Ishikawa (cell line): Measurements from ENCODE around the gene UBA1.

Experiments used
- CEBPB ChIP-seq: IDR thresholded peaks from 2 replicates; pipeline ENCODE4 v1.6.1; 2012
- CREB1 ChIP-seq: IDR thresholded peaks from 2 replicates; pipeline ENCODE4 v1.6.1; 2012; ENCODE audit warnings: low read depth
- EGR1 ChIP-seq: IDR thresholded peaks from 2 replicates; pipeline ENCODE4 v1.6.1; 2012
- EP300 ChIP-seq: IDR thresholded peaks from 2 replicates; pipeline ENCODE4 v1.6.1; 2012; ENCODE audit warnings: borderline replicate concordance
- FOXM1 ChIP-seq: IDR thresholded peaks from 2 replicates; pipeline ENCODE4 v1.6.1; 2012; ENCODE audit warnings: low read depth, borderline replicate concordance
- MAX ChIP-seq: IDR thresholded peaks from 2 replicates; pipeline ENCODE4 v1.6.1; 2012
- NFIC ChIP-seq: IDR thresholded peaks from 2 replicates; pipeline ENCODE4 v1.6.1; 2012
- RAD21 ChIP-seq: IDR thresholded peaks from 2 replicates; pipeline ENCODE4 v1.6.1; 2012; ENCODE audit warnings: low read depth
- REST ChIP-seq: IDR thresholded peaks from 2 replicates; pipeline ENCODE4 v1.6.1; 2012; ENCODE audit warnings: low read depth, mild to moderate bottlenecking
- TAF1 ChIP-seq: IDR thresholded peaks from 2 replicates; pipeline ENCODE4 v1.6.1; 2012; ENCODE audit warnings: low read depth, mild to moderate bottlenecking
- TCF12 ChIP-seq: IDR thresholded peaks from 2 replicates; pipeline ENCODE4 v1.6.1; 2012; ENCODE audit warnings: low read depth
- TEAD4 ChIP-seq: IDR thresholded peaks from 2 replicates; pipeline ENCODE4 v1.6.1; 2012
- USF1 ChIP-seq: IDR thresholded peaks from 2 replicates; pipeline ENCODE4 v1.6.1; 2012
- YY1 ChIP-seq: IDR thresholded peaks from 2 replicates; pipeline ENCODE4 v1.6.1; 2012; ENCODE audit warnings: low read depth
- ZBTB7A ChIP-seq: IDR thresholded peaks from 2 replicates; pipeline ENCODE4 v1.6.1; 2012; ENCODE audit warnings: low read depth

Gene UBA1

DNA sequence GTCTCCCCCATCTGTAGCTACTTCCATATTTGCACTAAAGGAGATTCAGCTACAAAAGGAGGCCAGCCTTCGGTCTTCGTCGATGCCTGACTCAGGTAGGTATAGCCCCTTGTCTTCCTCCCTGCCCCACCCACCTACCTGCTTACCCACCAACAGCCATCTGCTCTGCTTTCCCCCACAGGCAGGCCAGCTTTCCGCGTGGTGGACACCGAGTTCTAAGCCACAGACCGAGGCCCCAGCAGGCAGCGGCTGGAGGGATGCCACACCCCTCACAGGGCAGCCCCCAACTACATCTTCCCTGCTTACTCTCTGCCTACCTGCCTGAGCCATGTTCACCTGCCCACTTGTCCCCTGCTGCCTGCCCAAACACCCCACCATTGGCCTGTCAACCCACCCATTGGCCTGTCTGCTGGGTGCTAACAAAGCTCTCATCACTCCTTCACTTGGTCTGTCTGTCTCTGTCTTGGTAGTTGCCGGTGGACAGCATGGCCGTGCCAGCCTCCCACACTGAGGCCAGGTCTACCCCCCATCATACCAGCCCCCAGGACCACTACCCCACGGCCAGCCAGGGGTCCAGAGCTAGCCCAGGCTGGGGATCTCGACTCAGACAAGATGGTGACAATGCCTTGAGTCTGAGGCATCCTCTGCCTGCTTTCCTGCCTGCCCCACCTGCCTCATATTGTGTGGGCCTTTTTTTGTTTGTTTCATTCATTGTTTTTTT is 35.1 kb downstream of the UBA1 start:
- TF ChIP-seq CREB1 (no peak), CEBPB (no peak), TEAD4 (no peak), FOXM1 (no peak), EGR1 (no peak), REST (no peak), NFIC (no peak), ZBTB7A (no peak), USF1 (no peak), RAD21 (no peak)

DNA sequence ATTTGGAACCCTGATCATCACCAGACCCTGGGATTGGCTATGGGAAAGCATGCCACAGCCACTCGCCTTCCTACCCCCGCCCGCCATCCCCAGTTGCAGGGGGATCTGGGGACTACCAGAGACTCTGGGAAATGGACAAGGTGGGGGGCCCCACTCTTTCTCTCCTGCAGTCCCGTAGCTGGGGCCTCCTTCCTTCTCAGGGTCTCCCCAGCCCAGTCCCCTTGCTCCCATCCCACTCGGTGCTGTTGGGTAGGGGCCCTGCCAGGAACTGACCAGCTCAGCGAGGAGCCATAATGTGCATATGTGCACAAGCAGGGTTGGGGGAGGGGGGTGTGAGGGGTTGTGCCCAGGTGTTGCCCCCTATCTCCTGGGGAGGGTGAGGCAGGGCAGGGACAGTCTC is 35.8 kb downstream of the UBA1 start:
- TF ChIP-seq TCF12, result no peak
- TF ChIP-seq YY1, result no peak
- no peak for TF ChIP-seq NFIC

- TF ChIP-seq CREB1 (no peak), ZBTB7A (no peak), RAD21 (no peak), NFIC (no peak), REST (no peak), CEBPB (no peak), FOXM1 (no peak), TAF1 (no peak), TEAD4 (no peak), YY1 (no peak), USF1 (no peak), EP300 (no peak), TCF12 (no peak), EGR1 (no peak), MAX (no peak)
Measured at GRCh38 chrX:47230136-47230868, 36.7 kb downstream of the UBA1 start.

GRCh38 chrX:47231167-47231566 is 37.5 kb downstream of the UBA1 start:
- TF ChIP-seq EP300 (no peak), CEBPB (no peak), USF1 (no peak), RAD21 (no peak), YY1 (no peak), CREB1 (no peak), TAF1 (no peak), ZBTB7A (no peak), FOXM1 (no peak), REST (no peak), MAX (no peak), TEAD4 (no peak), NFIC (no peak), TCF12 (no peak)
